ENCODE results near the gene GGTA1.
"Not testable (repeated sequence)": the region's sequence is repeated elsewhere in the genome, so short reads cannot be mapped to it uniquely, and the experiment has no call there.

GGTA1 gene

GRCh38 chr9:121458449-121458848, 41.2 kb downstream of the GGTA1 start:
- DNase-seq (ENCODE audit: low read depth in 2 of 2): not testable (repeated sequence)

- DNase-seq (ENCODE audit: low read depth in 2 of 2): peak in 1 of 2 donors; percentile 24
These were observed 44.0 kb downstream of the GGTA1 start for GRCh38 chr9:121455527-121456239.

GRCh38 chr9:121454972-121455371, 44.7 kb downstream of the GGTA1 start:
- DNase-seq (ENCODE audit: low read depth in 2 of 2): no peak

GRCh38 chr9:121453232-121453892, 46.3 kb downstream of the GGTA1 start:
- DNase-seq (ENCODE audit: low read depth in 2 of 2): no peak

GRCh38 chr9:121452085-121452484, 47.6 kb downstream of the GGTA1 start:
- no peak for DNase-seq (ENCODE audit: low read depth in 2 of 2)

GRCh38 chr9:121451586-121451985, 48.1 kb downstream of the GGTA1 start:
- DNase-seq (ENCODE audit: low read depth in 2 of 2): no peak

- no peak for DNase-seq (ENCODE audit: low read depth in 2 of 2)
These were observed 49.4 kb downstream of the GGTA1 start for GRCh38 chr9:121450241-121450640.

GRCh38 chr9:121449786-121450185, 49.9 kb downstream of the GGTA1 start:
- DNase-seq (ENCODE audit: low read depth in 2 of 2): no peak

GRCh38 chr9:121447321-121447834, 52.3 kb downstream of the GGTA1 start:
- no peak for DNase-seq (ENCODE audit: low read depth in 2 of 2)

- no peak for DNase-seq (ENCODE audit: low read depth in 2 of 2)
These were observed 53.7 kb downstream of the GGTA1 start for GRCh38 chr9:121445986-121446385.

- DNase-seq (ENCODE audit: low read depth in 2 of 2): no peak
These were observed 55.7 kb downstream of the GGTA1 start for GRCh38 chr9:121443981-121444380.

GRCh38 chr9:121441165-121441564, 58.5 kb downstream of the GGTA1 start:
- no peak for DNase-seq (ENCODE audit: low read depth in 2 of 2)

- DNase-seq (ENCODE audit: low read depth in 2 of 2): no peak
These were observed 59.7 kb downstream of the GGTA1 start for GRCh38 chr9:121439711-121440664.

- no peak for DNase-seq (ENCODE audit: low read depth in 2 of 2)
These were observed 60.6 kb downstream of the GGTA1 start for GRCh38 chr9:121439016-121439415.

- DNase-seq (ENCODE audit: low read depth in 2 of 2): no peak
These were observed 61.8 kb downstream of the GGTA1 start for GRCh38 chr9:121437891-121438290.

GRCh38 chr9:121437046-121437445, 62.6 kb downstream of the GGTA1 start:
- not testable (repeated sequence) for DNase-seq (ENCODE audit: low read depth in 2 of 2)

- DNase-seq (ENCODE audit: low read depth in 2 of 2): no peak
These were observed 64.7 kb downstream of the GGTA1 start for GRCh38 chr9:121434969-121435368.

- no peak for DNase-seq (ENCODE audit: low read depth in 2 of 2)
These were observed 71.7 kb downstream of the GGTA1 start for GRCh38 chr9:121427899-121428298.

GRCh38 chr9:121424024-121424432, 75.6 kb downstream of the GGTA1 start:
- DNase-seq (ENCODE audit: low read depth in 2 of 2): no peak

- DNase-seq (ENCODE audit: low read depth in 2 of 2): no peak
These were observed 87.7 kb downstream of the GGTA1 start for GRCh38 chr9:121411993-121412392.

GRCh38 chr9:121405899-121406298, 93.7 kb downstream of the GGTA1 start:
- no peak for DNase-seq (ENCODE audit: low read depth in 2 of 2)
